ENCODE data around the gene RARB. TPM values are rescaled to one million over a fixed set of nuclear protein-coding genes. Genes with fewer than 3 reads are reported as not detected.

Gene RARB
- total and polyA plus RNA-seq, 2 donors (not counting 3 experiments of a cell fraction or from before 2014, with no cell fraction given), result 15.3 to 23.4 TPM

GRCh38 chr3:25397150-25397549 is 30.9 kb upstream of the RARB start:
- dilution Hi-C loops (cut with MboI; ENCODE audit: extremely low pct_ligation_motif_present, low sequenced_read_pairs) (no loop called here), intact Hi-C loops (cut with micrococcal nuclease) (no loop called here)
- ChIA-PET CTCF (no interaction called here), POLR2A (no interaction called here)
- TF ChIP-seq EZH2 (IDR thresholded peaks at IDR 0.05; ENCODE audit: borderline replicate concordance, low read depth, low read length, severe bottlenecking) (no peak), FOS (IDR thresholded peaks at IDR 0.05; ENCODE audit: borderline replicate concordance, insufficient read depth, low read length) (no peak), POLR2A (IDR thresholded peaks at IDR 0.05; ENCODE audit: low read depth, low read length) (no peak), MAX (IDR thresholded peaks at IDR 0.05; ENCODE audit: insufficient read depth, insufficient read length) (no peak)
- Histone ChIP-seq H4K20me1 (replicated peaks; ENCODE audit: control insufficient read depth, extremely low read depth, insufficient read depth, low read length) (no peaks in the 10 kb centered on the region), H3K9me3 (replicated peaks; ENCODE audit: control insufficient read depth, insufficient read depth, low read length) (no peaks in the 10 kb centered on the region), H3K36me3 (ENCODE audit: control insufficient read depth in 2 of 2, extremely low read depth in 1 of 2, insufficient read depth in 2 of 2, low read length in 2 of 2) (no peaks in the 10 kb centered on the region), H3K4me2 (ENCODE audit: insufficient read depth, low read length) (no peak overlapping the region), H3K4me3 (replicated peaks in 1 of 3; ENCODE audit: insufficient read depth in 1 of 3, low read depth in 1 of 3, low read length in 3 of 3) (no peak overlapping the region), H3K9ac (replicated peaks; ENCODE audit: extremely low read depth, insufficient read depth, low read length) (no peak overlapping the region), H3K9me1 (replicated peaks; ENCODE audit: control insufficient read depth, extremely low read depth, insufficient read depth, low read length) (no peaks in the 10 kb centered on the region), H3K4me1 (ENCODE audit: control insufficient read depth, extremely low read depth, insufficient read depth, low read length) (no peaks in the 10 kb centered on the region), H3K27me3 (ENCODE audit: control insufficient read depth in 2 of 2, insufficient read depth in 2 of 2, low read length in 2 of 2) (peaks cover 0 to 2% of the 10 kb centered on the region in 2 experiments), H3K79me2 (ENCODE audit: control insufficient read depth, insufficient read depth, low read length) (no peaks in the 10 kb centered on the region), H3K27ac (ENCODE audit: insufficient read depth, low read depth, low read length) (no peak overlapping the region), H2AFZ (ENCODE audit: low read depth, low read length) (no peak overlapping the region)
- DNase-seq (ENCODE audit: low read depth, low spot score), result no peak
- no peak for FAIRE-seq
- no TSS peak for BruUV-seq (replicated peaks)

GRCh38 chr3:25400587-25400986 is 27.5 kb upstream of the RARB start:
- H3K9me3 ChIP-seq (replicated peaks; ENCODE audit: control insufficient read depth, insufficient read depth, low read length), result no peaks in the 10 kb centered on the region
- ChIA-PET CTCF (no interaction called here), POLR2A (no interaction called here)
- no peak for TF ChIP-seq JUN (IDR thresholded peaks at IDR 0.05; ENCODE audit: borderline replicate concordance, insufficient read depth, insufficient read length, low read depth)
- no peak for TF ChIP-seq POLR2AphosphoS5 (IDR thresholded peaks at IDR 0.05; ENCODE audit: insufficient read depth, low read depth, low read length)
- TF ChIP-seq POLR2A (IDR thresholded peaks at IDR 0.05; ENCODE audit: low read depth, low read length), result no peak
- no peak for TF ChIP-seq MAX (IDR thresholded peaks at IDR 0.05; ENCODE audit: insufficient read depth, insufficient read length)
- no peak for TF ChIP-seq GATA2 (IDR thresholded peaks at IDR 0.05; ENCODE audit: insufficient read depth, insufficient read length, low read depth, low read length)
- TF ChIP-seq EZH2 (IDR thresholded peaks at IDR 0.05; ENCODE audit: borderline replicate concordance, low read depth, low read length, severe bottlenecking), result no peak
- no peak for TF ChIP-seq CTCF (IDR thresholded peaks at IDR 0.05; ENCODE audit: extremely low read depth in 1 of 2, insufficient read depth in 1 of 2, low read depth in 1 of 2, low read length in 2 of 2)
- TF ChIP-seq FOS (IDR thresholded peaks at IDR 0.05; ENCODE audit: borderline replicate concordance, insufficient read depth, low read length), result no peak
- TF ChIP-seq MYC (IDR thresholded peaks at IDR 0.05; ENCODE audit: low read depth, low read length), result no peak
- dilution Hi-C loops (cut with MboI; ENCODE audit: extremely low pct_ligation_motif_present, low sequenced_read_pairs) (no loop called here), intact Hi-C loops (cut with micrococcal nuclease) (no loop called here)
- H3K4me2 ChIP-seq (ENCODE audit: insufficient read depth, low read length), result no peak overlapping the region
- H3K79me2 ChIP-seq (ENCODE audit: control insufficient read depth, insufficient read depth, low read length), result no peaks in the 10 kb centered on the region
- H3K9me1 ChIP-seq (replicated peaks; ENCODE audit: control insufficient read depth, extremely low read depth, insufficient read depth, low read length), result no peaks in the 10 kb centered on the region
- H3K27ac ChIP-seq (ENCODE audit: insufficient read depth, low read depth, low read length), result no peak overlapping the region
- H3K27me3 ChIP-seq (ENCODE audit: control insufficient read depth in 2 of 2, insufficient read depth in 2 of 2, low read length in 2 of 2), result peaks cover 0 to 2% of the 10 kb centered on the region in 2 experiments
- DNase-seq (ENCODE audit: low read depth, low spot score) (no peak), FAIRE-seq (no peak)
- no peak overlapping the region for H2AFZ ChIP-seq (ENCODE audit: low read depth, low read length)
- H4K20me1 ChIP-seq (replicated peaks; ENCODE audit: control insufficient read depth, extremely low read depth, insufficient read depth, low read length), result no peaks in the 10 kb centered on the region
- H3K4me1 ChIP-seq (ENCODE audit: control insufficient read depth, extremely low read depth, insufficient read depth, low read length), result no peaks in the 10 kb centered on the region
- BruUV-seq (replicated peaks), result no TSS peak
- no peak overlapping the region for H3K9ac ChIP-seq (replicated peaks; ENCODE audit: extremely low read depth, insufficient read depth, low read length)
- no peak overlapping the region for H3K4me3 ChIP-seq (replicated peaks in 1 of 3; ENCODE audit: insufficient read depth in 1 of 3, low read depth in 1 of 3, low read length in 3 of 3)
- no peaks in the 10 kb centered on the region for H3K36me3 ChIP-seq (ENCODE audit: control insufficient read depth in 2 of 2, extremely low read depth in 1 of 2, insufficient read depth in 2 of 2, low read length in 2 of 2)
